Nephron progenitor cell (in vitro differentiated cells): Measurements from ENCODE around the gene EDIL3.

ENCODE experiments used
- DNase-seq: peaks from one replicate; pipeline ENCODE4 v3.0.0; 2021
- H3K27ac Mint-ChIP-seq: 2 replicates; pipeline ENCODE4 v1.8.0; 2021; ENCODE audit warnings: mild to moderate bottlenecking, moderate library complexity, mixed read lengths
- H3K27me3 Mint-ChIP-seq: 2 replicates; pipeline ENCODE4 v1.8.0; 2021; ENCODE audit warnings: mild to moderate bottlenecking, low read depth, mixed read lengths; ENCODE audit not compliant: poor library complexity
- H3K36me3 Mint-ChIP-seq: 2 replicates; pipeline ENCODE4 v1.8.0; 2021; ENCODE audit warnings: low read depth, mixed read lengths
- H3K4me1 Mint-ChIP-seq: 2 replicates; pipeline ENCODE4 v1.8.0; 2021; ENCODE audit warnings: mixed read lengths
- H3K4me3 Mint-ChIP-seq: 2 replicates; pipeline ENCODE4 v1.8.0; 2021; ENCODE audit warnings: mild to moderate bottlenecking, moderate library complexity, mixed read lengths
- H3K9me3 Mint-ChIP-seq: 2 replicates; pipeline ENCODE4 v1.8.0; 2021; ENCODE audit warnings: mild to moderate bottlenecking, moderate library complexity, mixed read lengths
- CTCF ChIP-seq: fragments of 200-600 bp; sonication (generic); IDR thresholded peaks from 2 replicates; pipeline ENCODE4 v1.5.0; 2021; ENCODE audit warnings: antibody characterized with exemption

Gene EDIL3

GRCh38 chr5:84373506-84373905 is 11.2 kb downstream of the EDIL3 start:
- peaks cover 2% of the 10 kb centered on the region for H3K4me1 Mint-ChIP-seq
- DNase-seq = no peak
- peaks cover 3% of the 10 kb centered on the region for H3K27me3 Mint-ChIP-seq
- H3K4me3 Mint-ChIP-seq = no peak overlapping the region
- peaks cover 5% of the 10 kb centered on the region for H3K36me3 Mint-ChIP-seq
- H3K27ac Mint-ChIP-seq = no peak overlapping the region
- TF ChIP-seq CTCF = no peak
- no peaks in the 10 kb centered on the region for H3K9me3 Mint-ChIP-seq

- Mint-ChIP-seq H3K27me3 (peaks cover 3% of the 10 kb centered on the region), H3K4me1 (no peaks in the 10 kb centered on the region), H3K36me3 (peaks cover 11% of the 10 kb centered on the region), H3K4me3 (no peak overlapping the region), H3K9me3 (no peaks in the 10 kb centered on the region), H3K27ac (no peak overlapping the region)
- TF ChIP-seq CTCF = no peak
- DNase-seq = no peak
Measured at GRCh38 chr5:84372066-84372695, 12.5 kb downstream of the EDIL3 start.

GRCh38 chr5:84370176-84370575 is 14.5 kb downstream of the EDIL3 start:
- Mint-ChIP-seq H3K27ac (no peak overlapping the region), H3K36me3 (peaks cover 11% of the 10 kb centered on the region), H3K27me3 (peaks cover 3% of the 10 kb centered on the region), H3K9me3 (no peaks in the 10 kb centered on the region), H3K4me1 (no peaks in the 10 kb centered on the region), H3K4me3 (no peak overlapping the region)
- DNase-seq = no peak
- TF ChIP-seq CTCF = no peak

GRCh38 chr5:84364043-84364442 is 20.6 kb downstream of the EDIL3 start:
- Mint-ChIP-seq H3K4me3 (no peak overlapping the region), H3K27me3 (no peaks in the 10 kb centered on the region), H3K4me1 (no peaks in the 10 kb centered on the region), H3K36me3 (peaks cover 6% of the 10 kb centered on the region), H3K9me3 (no peaks in the 10 kb centered on the region), H3K27ac (no peak overlapping the region)
- no peak for TF ChIP-seq CTCF
- DNase-seq = no peak

GRCh38 chr5:84362061-84362720 is 22.5 kb downstream of the EDIL3 start:
- Mint-ChIP-seq H3K27ac (no peak overlapping the region), H3K27me3 (no peaks in the 10 kb centered on the region), H3K36me3 (no peaks in the 10 kb centered on the region), H3K4me1 (no peaks in the 10 kb centered on the region), H3K9me3 (no peaks in the 10 kb centered on the region), H3K4me3 (no peak overlapping the region)
- TF ChIP-seq CTCF = no peak
- no peak for DNase-seq

- no peak for DNase-seq
- Mint-ChIP-seq H3K4me3 (no peak overlapping the region), H3K9me3 (peaks cover under 1% of the 10 kb centered on the region), H3K27me3 (no peaks in the 10 kb centered on the region), H3K4me1 (no peaks in the 10 kb centered on the region), H3K27ac (no peak overlapping the region), H3K36me3 (peaks cover under 1% of the 10 kb centered on the region)
- TF ChIP-seq CTCF = no peak
Measured at GRCh38 chr5:84361572-84361971, 23.1 kb downstream of the EDIL3 start.
